HEK293 (cell line): ENCODE measurements around the gene NUDT22.

Experiments
- CTCF ChIA-PET: fragments of 350-600 bp; formaldehyde crosslinking; extraction: SDS; loops from one replicate; lab custom pipeline; 2021; ENCODE audit warnings: antibody characterized with exemption; lab: Yijun Ruan, JAX
- POLR2A ChIA-PET: fragments of 300-600 bp; formaldehyde crosslinking; extraction: SDS; loops from one replicate; lab custom pipeline; 2020; ENCODE audit warnings: antibody characterized with exemption, inconsistent platforms; lab: Yijun Ruan, JAX
- H3K27ac ChIP-seq: fragments of 200-500 bp; sonication (Bioruptor generic); 2 replicates; pipeline ENCODE4 v1.5.1; 2014; ENCODE audit warnings: low read depth, low read length, control low read depth, inconsistent platforms; ENCODE audit errors: extremely low read depth
- H3K36me3 ChIP-seq, 2 experiments: fragments of 200-500 bp in 1 of 2; sonication (Bioruptor generic) in 1 of 2; 1 replicate in 1 of 2; 2 replicates in 1 of 2; pipeline ENCODE4 v1.5.1; 2014 to 2017; ENCODE audit warnings: inconsistent platforms in 2 of 2, low read length in 2 of 2; ENCODE audit not compliant: control insufficient read depth in 2 of 2, insufficient read depth in 1 of 2
- H3K4me1 ChIP-seq: fragments of 200-500 bp; sonication (Bioruptor generic); 2 replicates; pipeline ENCODE4 v1.5.1; 2014; ENCODE audit warnings: mild to moderate bottlenecking, low read length, inconsistent platforms; ENCODE audit not compliant: control insufficient read depth, insufficient read depth
- H3K4me3 ChIP-seq: 2 replicates; pipeline ENCODE4 v1.5.1; 2011; ENCODE audit warnings: low read depth, mild to moderate bottlenecking, control low read depth, low read length, moderate library complexity
- H3K9me3 ChIP-seq: fragments of 200-500 bp; sonication (Bioruptor generic); 2 replicates; pipeline ENCODE4 v1.5.1; 2014; ENCODE audit warnings: low read depth, low read length, inconsistent platforms; ENCODE audit not compliant: control insufficient read depth, insufficient read depth
- EGR2 ChIP-seq: fragments of 450-650 bp; formaldehyde crosslinking; IDR thresholded peaks from 2 replicates; pipeline ENCODE4 v1.5.1; 2016; ENCODE audit warnings: low read depth, missing biosample characterization, missing genetic modification characterization
- INSM2 ChIP-seq: fragments of 450-650 bp; formaldehyde crosslinking; IDR thresholded peaks from 2 replicates; pipeline ENCODE4 v1.5.1; 2016; ENCODE audit warnings: missing biosample characterization, missing genetic modification characterization
- KLF16 ChIP-seq: fragments of 450-650 bp; formaldehyde crosslinking; IDR thresholded peaks from 2 replicates; pipeline ENCODE4 v1.5.1; 2017; ENCODE audit warnings: missing biosample characterization, missing genetic modification characterization
- RBAK ChIP-seq: fragments of 450-650 bp; formaldehyde crosslinking; IDR thresholded peaks from 2 replicates; pipeline ENCODE4 v1.5.1; 2016; ENCODE audit warnings: missing biosample characterization, missing genetic modification characterization
- SCRT2 ChIP-seq: fragments of 450-650 bp; formaldehyde crosslinking; IDR thresholded peaks from 2 replicates; pipeline ENCODE4 v1.5.1; 2016; ENCODE audit warnings: missing biosample characterization, missing genetic modification characterization
- SP3 ChIP-seq: fragments of 450-650 bp; formaldehyde crosslinking; IDR thresholded peaks from 2 replicates; pipeline ENCODE4 v1.5.1; 2016; ENCODE audit warnings: missing biosample characterization, missing genetic modification characterization
- TCF7L2 ChIP-seq: IDR thresholded peaks from 2 replicates; pipeline ENCODE4 v1.6.1; 2011; ENCODE audit warnings: low read depth, mild to moderate bottlenecking, inconsistent platforms, low read length, moderate library complexity, borderline replicate concordance
- ZBTB17 ChIP-seq: fragments of 450-650 bp; formaldehyde crosslinking; IDR thresholded peaks from 2 replicates; pipeline ENCODE4 v1.5.1; 2016; ENCODE audit warnings: missing biosample characterization, missing genetic modification characterization
- ZBTB26 ChIP-seq: fragments of 450-650 bp; formaldehyde crosslinking; optimal IDR thresholded peaks from 2 replicates; pipeline ENCODE3; 2016; ENCODE audit warnings: missing biosample characterization, mild to moderate bottlenecking, missing genetic modification characterization
- ZFHX2 ChIP-seq: fragments of 450-650 bp; formaldehyde crosslinking; conservative IDR thresholded peaks from 2 replicates; pipeline ENCODE4 v1.5.1; 2016; ENCODE audit warnings: missing biosample characterization, missing genetic modification characterization
- ZIC2 ChIP-seq: fragments of 450-650 bp; formaldehyde crosslinking; IDR thresholded peaks from 2 replicates; pipeline ENCODE4 v1.5.1; 2016; ENCODE audit warnings: missing biosample characterization, missing genetic modification characterization
- ZNF138 ChIP-seq: fragments of 450-650 bp; formaldehyde crosslinking; IDR thresholded peaks from 2 replicates; pipeline ENCODE4 v1.5.1; 2016; ENCODE audit warnings: missing biosample characterization, missing genetic modification characterization, borderline replicate concordance
- ZNF140 ChIP-seq: fragments of 450-650 bp; formaldehyde crosslinking; IDR thresholded peaks from 2 replicates; pipeline ENCODE4 v1.5.1; 2016; ENCODE audit warnings: missing biosample characterization, missing genetic modification characterization
- ZNF175 ChIP-seq: fragments of 450-650 bp; formaldehyde crosslinking; IDR thresholded peaks from 2 replicates; pipeline ENCODE4 v1.5.1; 2016; ENCODE audit warnings: missing biosample characterization, missing genetic modification characterization
- ZNF214 ChIP-seq: fragments of 450-650 bp; formaldehyde crosslinking; IDR thresholded peaks from 2 replicates; pipeline ENCODE4 v1.5.1; 2017; ENCODE audit warnings: missing biosample characterization, mild to moderate bottlenecking, missing genetic modification characterization, borderline replicate concordance
- ZNF274 ChIP-seq, 2 experiments: fragments of 200-500 bp in 1 of 2; fragments of 450-650 bp in 1 of 2; sonication (Bioruptor generic) in 1 of 2; formaldehyde crosslinking in 1 of 2; IDR thresholded peaks; 2 replicates each; pipeline versions ENCODE4 v1.5.1 to v1.6.1; 2014 to 2016; ENCODE audit warnings: borderline replicate concordance in 1 of 2, inconsistent platforms in 1 of 2, low read length in 1 of 2, missing biosample characterization in 1 of 2, missing genetic modification characterization in 1 of 2
- ZNF596 ChIP-seq: fragments of 450-650 bp; IDR thresholded peaks from 2 replicates; pipeline ENCODE4 v1.5.0; 2018; ENCODE audit warnings: missing biosample characterization, mild to moderate bottlenecking, missing genetic modification characterization, moderate library complexity
- ZNF600 ChIP-seq: fragments of 450-650 bp; formaldehyde crosslinking; IDR thresholded peaks from 2 replicates; pipeline ENCODE4 v1.5.1; 2016; ENCODE audit warnings: missing biosample characterization, missing genetic modification characterization
- ZNF645 ChIP-seq: fragments of 450-650 bp; formaldehyde crosslinking; IDR thresholded peaks from 2 replicates; pipeline ENCODE4; 2016; ENCODE audit warnings: missing biosample characterization, missing genetic modification characterization
- ZNF707 ChIP-seq: fragments of 450-650 bp; formaldehyde crosslinking; IDR thresholded peaks from 2 replicates; pipeline ENCODE4 v1.5.1; 2016; ENCODE audit warnings: missing biosample characterization, missing genetic modification characterization
- ZNF837 ChIP-seq: fragments of 450-650 bp; formaldehyde crosslinking; IDR thresholded peaks from 2 replicates; pipeline ENCODE4 v1.5.1; 2016; ENCODE audit warnings: missing biosample characterization, missing genetic modification characterization
- TF ChIP-seq, protein P1 (sequence below): fragments of 450-650 bp; formaldehyde crosslinking; IDR thresholded peaks from 2 replicates; pipeline ENCODE4 v1.5.1; 2016; ENCODE audit warnings: missing biosample characterization, missing genetic modification characterization
- TF ChIP-seq, protein P2 (sequence below): fragments of 450-650 bp; formaldehyde crosslinking; IDR thresholded peaks from 2 replicates; pipeline ENCODE4 v1.5.1; 2016; ENCODE audit warnings: missing biosample characterization, missing genetic modification characterization

Gene NUDT22

GRCh38 chr11:64237484-64237951 lies 11.4 kb downstream of the NUDT22 start:
- no peak overlapping the region for H3K27ac ChIP-seq
- no peak overlapping the region for H3K4me3 ChIP-seq
- TF ChIP-seq ZFHX2: peak; percentile 85
- no peak for TF ChIP-seq ZBTB17
- peak; percentile 80 for TF ChIP-seq SCRT2 (tag by site-specific recombination)
- peak; percentile 76 for TF ChIP-seq EGR2 (tag by site-specific recombination)
- ChIA-PET POLR2A (interaction anchor here (3.9 kb wide), 1 partner anchor 11 kb away, joined by 12 read pairs; the partner anchor contains the start of genes NUDT22 and TRPT1), CTCF (interaction anchor here (1.2 kb wide), 1 partner anchor 118 kb away, joined by 8 read pairs; no protein-coding TSS in a partner anchor)
- H3K9me3 ChIP-seq: no peaks in the 10 kb centered on the region
- H3K36me3 ChIP-seq: peaks cover 0 to 31% of the 10 kb centered on the region in 2 experiments; a peak in 1 of 3 replicates
- no peaks in the 10 kb centered on the region for H3K4me1 ChIP-seq

DNA sequence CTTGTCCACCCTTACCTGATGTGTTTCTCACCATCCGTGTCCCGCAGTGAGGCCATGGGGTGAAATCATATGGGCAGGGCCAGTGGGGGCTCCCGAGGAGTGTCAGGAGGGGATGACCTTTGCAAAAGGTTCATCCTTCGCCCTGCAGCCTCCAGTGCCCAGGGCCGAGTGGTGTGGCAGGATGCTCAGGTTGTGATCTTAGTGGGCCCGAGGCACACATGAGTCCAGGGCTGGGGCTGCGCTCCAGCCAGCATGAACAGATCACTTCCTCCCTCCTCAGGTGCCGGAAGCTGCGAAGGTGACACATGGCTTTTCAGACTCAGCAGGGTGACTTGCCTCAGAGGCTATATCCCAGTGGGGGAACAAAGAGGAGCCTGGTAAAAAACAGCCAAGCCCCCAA lies 12.0 kb downstream of the NUDT22 start:
- no peaks in the 10 kb centered on the region for H3K4me1 ChIP-seq
- CTCF ChIA-PET: interaction anchor here (1.2 kb wide), 1 partner anchor 117 kb away, joined by 8 read pairs; no protein-coding TSS in a partner anchor

GRCh38 chr11:64238999-64239398 lies 12.9 kb downstream of the NUDT22 start:
- Histone ChIP-seq H3K9me3 (no peaks in the 10 kb centered on the region), H3K4me3 (no peak overlapping the region), H3K4me1 (no peaks in the 10 kb centered on the region), H3K36me3 (peaks cover 0 to 42% of the 10 kb centered on the region in 2 experiments; a peak in 1 of 3 replicates), H3K27ac (no peak overlapping the region)
- ChIA-PET CTCF (interaction anchor here (0.7 kb wide), 1 partner anchor 31 kb away, joined by 3 read pairs; no protein-coding TSS in a partner anchor), POLR2A (interaction anchor here (0.8 to 3.9 kb wide), 2 partner anchors 13 kb away, joined by 12 to 14 read pairs; partner anchors contain the start of genes NUDT22 and TRPT1)
- TF ChIP-seq TCF7L2: no peak
- TF ChIP-seq ZNF138 (tag by site-specific recombination): no peak
- TF ChIP-seq ZNF214 (tag by site-specific recombination): no peak
- TF ChIP-seq, protein P1, sequence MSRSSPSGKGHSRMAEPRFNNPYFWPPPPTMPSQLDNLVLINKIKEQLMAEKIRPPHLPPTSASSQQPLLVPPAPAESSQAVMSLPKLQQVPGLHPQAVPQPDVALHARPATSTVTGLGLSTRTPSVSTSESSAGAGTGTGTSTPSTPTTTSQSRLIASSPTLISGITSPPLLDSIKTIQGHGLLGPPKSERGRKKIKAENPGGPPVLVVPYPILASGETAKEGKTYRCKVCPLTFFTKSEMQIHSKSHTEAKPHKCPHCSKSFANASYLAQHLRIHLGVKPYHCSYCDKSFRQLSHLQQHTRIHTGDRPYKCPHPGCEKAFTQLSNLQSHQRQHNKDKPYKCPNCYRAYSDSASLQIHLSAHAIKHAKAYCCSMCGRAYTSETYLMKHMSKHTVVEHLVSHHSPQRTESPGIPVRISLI (tag by site-specific recombination): no peak
- no peak for TF ChIP-seq ZNF274 (IDR thresholded peaks at IDR 0.05; ENCODE audit: low read length)
- TF ChIP-seq ZNF274 (tag by site-specific recombination; IDR thresholded peaks at IDR 0.05; ENCODE audit: borderline replicate concordance): no peak
- no peak for TF ChIP-seq KLF16 (tag by site-specific recombination)
- TF ChIP-seq ZNF596 (tag by site-specific recombination): no peak
- no peak for TF ChIP-seq RBAK
- no peak for TF ChIP-seq ZNF645 (tag by site-specific recombination)
- no peak for TF ChIP-seq ZIC2 (tag by site-specific recombination)
- no peak for TF ChIP-seq ZBTB26 (tag by site-specific recombination)
- TF ChIP-seq, protein P2, sequence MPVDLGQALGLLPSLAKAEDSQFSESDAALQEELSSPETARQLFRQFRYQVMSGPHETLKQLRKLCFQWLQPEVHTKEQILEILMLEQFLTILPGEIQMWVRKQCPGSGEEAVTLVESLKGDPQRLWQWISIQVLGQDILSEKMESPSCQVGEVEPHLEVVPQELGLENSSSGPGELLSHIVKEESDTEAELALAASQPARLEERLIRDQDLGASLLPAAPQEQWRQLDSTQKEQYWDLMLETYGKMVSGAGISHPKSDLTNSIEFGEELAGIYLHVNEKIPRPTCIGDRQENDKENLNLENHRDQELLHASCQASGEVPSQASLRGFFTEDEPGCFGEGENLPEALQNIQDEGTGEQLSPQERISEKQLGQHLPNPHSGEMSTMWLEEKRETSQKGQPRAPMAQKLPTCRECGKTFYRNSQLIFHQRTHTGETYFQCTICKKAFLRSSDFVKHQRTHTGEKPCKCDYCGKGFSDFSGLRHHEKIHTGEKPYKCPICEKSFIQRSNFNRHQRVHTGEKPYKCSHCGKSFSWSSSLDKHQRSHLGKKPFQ: no peak
- no peak for TF ChIP-seq ZNF837 (tag by site-specific recombination)
- TF ChIP-seq ZNF707 (tag by site-specific recombination): no peak
- TF ChIP-seq INSM2 (tag by site-specific recombination): no peak
- TF ChIP-seq ZNF600: no peak
- TF ChIP-seq ZNF140 (tag by site-specific recombination): no peak
- TF ChIP-seq SP3 (tag by site-specific recombination): no peak

More for the DNA sequence above, 12.0 kb downstream of the NUDT22 start:
- POLR2A ChIA-PET: interaction anchor here (0.5 to 3.9 kb wide), 2 partner anchors 12 to 34 kb away, joined by 3 to 12 read pairs; partner anchors contain the start of genes NUDT22 and TRPT1
- Histone ChIP-seq H3K27ac (no peak overlapping the region), H3K36me3 (peaks cover 0 to 33% of the 10 kb centered on the region in 2 experiments; a peak in 1 of 3 replicates), H3K9me3 (no peaks in the 10 kb centered on the region), H3K4me3 (no peak overlapping the region)
- TF ChIP-seq ZIC2 (tag by site-specific recombination) (0 out of 2 replicates have a peak, but pooled peaks have one; percentile 22), ZNF175 (no peak)
